Esophagus squamous epithelium (tissue), 5 donors: ENCODE measurements around the gene CDC42BPA. TPM values are rescaled to one million over a fixed set of nuclear protein-coding genes. Genes with fewer than 3 reads are reported as not detected.

Experiments
- DNase-seq: peaks from one replicate; lab custom pipeline; 2025; lab: John Stamatoyannopoulos, UW
- H3K27ac ChIP-seq, 4 donors: fragments of 200-600 bp; sonication (generic); one replicate each; pipeline ENCODE4 v1.5.1; 2016 to 2019; ENCODE audit warnings: mild to moderate bottlenecking in 1 of 4
- H3K27me3 ChIP-seq, 4 donors: fragments of 200-600 bp; sonication (generic); 1 replicate in 3 of 4; 2 replicates in 1 of 4; pipeline versions ENCODE4 v1.5.1 to v1.6.0; 2017 to 2021; ENCODE audit warnings: antibody characterized with exemption in 1 of 4
- H3K36me3 ChIP-seq, 3 donors: fragments of 200-600 bp; sonication (generic); one replicate each; pipeline ENCODE4 v1.5.1; 2016 to 2019
- H3K4me1 ChIP-seq, 3 donors: fragments of 200-600 bp; sonication (generic); one replicate each; pipeline ENCODE4 v1.5.1; 2017 to 2019
- H3K4me3 ChIP-seq, 4 donors: fragments of 200-600 bp; sonication (generic); 1 replicate in 3 of 4; 2 replicates in 1 of 4; pipeline ENCODE4 v1.5.1; 2016 to 2019; ENCODE audit warnings: mild to moderate bottlenecking in 2 of 4, moderate library complexity in 1 of 4
- H3K9me3 ChIP-seq, 3 donors: fragments of 200-600 bp; sonication (generic); one replicate each; pipeline ENCODE4 v1.5.1; 2016 to 2019
- POLR2A ChIP-seq, 4 donors: fragments of 450-650 bp; IDR thresholded peaks; one replicate each; pipeline ENCODE4 v1.6.1; 2017; ENCODE audit warnings: antibody characterized with exemption in 4 of 4, mild to moderate bottlenecking in 4 of 4, moderate library complexity in 3 of 4
- WGBS, 2 donors: methylation state at CpG; one replicate each; pipeline ENCODE4 v1.1.5; 2018; 5-methylcytosine and 5-hydroxymethylcytosine counted together
- intact Hi-C: fragments of 100-400 bp; cut with DNase I; formaldehyde crosslinking; loops from one replicate; pipeline ENCODE4 v1.15.0; 2022
- total RNA-seq, 4 donors: library from RNA; depleted of rRNA; stranded (reverse); fragments of >200 nt; gene quantifications; one replicate each; pipeline ENCODE4 v1.1.0, GENCODE V29; 2016
- TF ChIP-seq, protein P1 (sequence below), 6 experiments: fragments of 450-650 bp in 4 of 6; fragments of 200-600 bp in 2 of 6; sonication (generic) in 2 of 6; IDR thresholded peaks; one replicate each; pipeline ENCODE4 v1.5.1; 2016 to 2019; ENCODE audit warnings: antibody characterized with exemption in 6 of 6, mild to moderate bottlenecking in 4 of 6, moderate library complexity in 4 of 6
- donor health status: DM: yes; HTN: yes; CAD: no.

CDC42BPA gene
- total RNA-seq, 4 donors from 2014 or later: 4.3 to 33.6 (median 17.2) TPM

DNA sequence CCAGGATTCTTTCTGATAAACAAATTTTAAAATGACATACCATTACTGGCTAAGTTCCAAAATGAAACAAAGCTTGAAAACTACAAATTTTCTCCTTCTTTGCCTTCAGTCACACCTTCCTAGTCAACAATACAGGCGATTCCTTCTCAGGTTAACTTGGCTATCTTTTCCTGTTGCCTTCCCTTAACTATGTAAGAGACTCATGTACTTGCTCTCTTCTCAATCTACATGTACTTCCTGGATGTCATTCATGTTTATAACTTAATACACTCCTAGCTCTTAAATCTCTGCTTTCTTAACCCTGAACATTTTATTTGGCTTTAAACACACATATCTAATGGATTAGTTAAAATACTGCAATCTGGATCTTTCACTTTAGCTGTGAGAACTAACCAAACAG is 281.2 kb downstream of the CDC42BPA start:
- no peaks in the 10 kb centered on the region for H3K9me3 ChIP-seq
- H3K4me3 ChIP-seq: no peak overlapping the region
- H3K36me3 ChIP-seq: peaks cover 0 to 39% (median 0%) of the 10 kb centered on the region in 3 donors
- no peak overlapping the region for H3K27ac ChIP-seq
- intact Hi-C loops: no loop called here
- DNase-seq: no peak
- TF ChIP-seq POLR2A (IDR thresholded peaks at IDR 0.05): no peak
- TF ChIP-seq, protein P1, sequence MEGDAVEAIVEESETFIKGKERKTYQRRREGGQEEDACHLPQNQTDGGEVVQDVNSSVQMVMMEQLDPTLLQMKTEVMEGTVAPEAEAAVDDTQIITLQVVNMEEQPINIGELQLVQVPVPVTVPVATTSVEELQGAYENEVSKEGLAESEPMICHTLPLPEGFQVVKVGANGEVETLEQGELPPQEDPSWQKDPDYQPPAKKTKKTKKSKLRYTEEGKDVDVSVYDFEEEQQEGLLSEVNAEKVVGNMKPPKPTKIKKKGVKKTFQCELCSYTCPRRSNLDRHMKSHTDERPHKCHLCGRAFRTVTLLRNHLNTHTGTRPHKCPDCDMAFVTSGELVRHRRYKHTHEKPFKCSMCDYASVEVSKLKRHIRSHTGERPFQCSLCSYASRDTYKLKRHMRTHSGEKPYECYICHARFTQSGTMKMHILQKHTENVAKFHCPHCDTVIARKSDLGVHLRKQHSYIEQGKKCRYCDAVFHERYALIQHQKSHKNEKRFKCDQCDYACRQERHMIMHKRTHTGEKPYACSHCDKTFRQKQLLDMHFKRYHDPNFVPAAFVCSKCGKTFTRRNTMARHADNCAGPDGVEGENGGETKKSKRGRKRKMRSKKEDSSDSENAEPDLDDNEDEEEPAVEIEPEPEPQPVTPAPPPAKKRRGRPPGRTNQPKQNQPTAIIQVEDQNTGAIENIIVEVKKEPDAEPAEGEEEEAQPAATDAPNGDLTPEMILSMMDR (IDR thresholded peaks at IDR 0.05): no peak
- 80 to 81% methylated on average over 1 of the region's 1 CpG for WGBS, 2 donors
- H3K27me3 ChIP-seq: no peaks in the 10 kb centered on the region
- no peaks in the 10 kb centered on the region for H3K4me1 ChIP-seq

DNA sequence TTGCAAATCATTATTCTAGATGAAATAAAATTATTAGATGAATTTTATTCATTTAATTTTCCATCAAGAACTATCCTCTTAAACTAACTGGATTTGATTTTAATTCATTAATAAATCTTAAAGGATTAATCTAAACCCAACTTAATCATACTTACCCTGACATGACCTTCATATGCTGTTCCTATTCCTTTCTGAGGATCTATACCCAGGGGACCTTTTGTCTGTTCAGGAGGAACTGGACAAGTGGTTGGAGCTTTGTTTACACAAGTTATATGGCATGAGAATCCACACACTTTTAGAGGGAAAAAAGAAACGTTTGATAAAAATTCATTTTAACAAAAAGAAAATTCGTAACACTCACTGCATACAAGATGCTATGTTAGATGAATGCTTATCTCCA is 283.0 kb downstream of the CDC42BPA start:
- TF ChIP-seq, protein P1 (IDR thresholded peaks at IDR 0.05): no peak
- no peak for TF ChIP-seq POLR2A (IDR thresholded peaks at IDR 0.05)
- WGBS, 2 donors: 47 to 74% methylated on average over 2 of the region's 2 CpGs
- no peaks in the 10 kb centered on the region for H3K27me3 ChIP-seq
- no peaks in the 10 kb centered on the region for H3K9me3 ChIP-seq
- H3K36me3 ChIP-seq: peaks cover 0 to 49% (median 0%) of the 10 kb centered on the region in 3 donors
- no peak for DNase-seq
- H3K4me3 ChIP-seq: no peak overlapping the region
- no peaks in the 10 kb centered on the region for H3K4me1 ChIP-seq
- intact Hi-C loops: no loop called here
- H3K27ac ChIP-seq: no peak overlapping the region

DNA sequence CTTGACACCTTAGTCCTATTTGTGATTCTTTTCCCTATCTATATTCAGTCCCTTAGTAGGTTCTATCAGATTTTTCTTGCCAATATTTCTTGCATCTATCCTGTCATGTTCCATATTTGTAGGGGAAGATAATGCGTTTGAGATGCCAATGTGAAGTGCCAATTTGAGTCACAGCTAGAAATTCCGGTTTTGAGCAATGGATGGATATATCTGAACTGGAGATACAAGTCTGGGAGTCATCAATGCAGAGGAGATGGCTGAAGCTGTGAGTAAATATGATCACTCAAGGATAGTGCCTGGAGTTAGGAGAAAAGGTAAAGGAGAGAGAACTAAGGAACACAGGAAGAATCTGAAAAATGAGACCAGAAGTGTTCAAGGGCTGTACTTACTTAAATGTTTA is 284.4 kb downstream of the CDC42BPA start:
- DNase-seq: no peak
- H3K27me3 ChIP-seq: no peaks in the 10 kb centered on the region
- 60 to 69% methylated on average over 2 of the region's 2 CpGs for WGBS, 2 donors
- intact Hi-C loops: no loop called here
- H3K27ac ChIP-seq: no peak overlapping the region
- H3K4me3 ChIP-seq: no peak overlapping the region
- peaks cover 0 to 50% (median 0%) of the 10 kb centered on the region in 3 donors for H3K36me3 ChIP-seq
- TF ChIP-seq POLR2A (IDR thresholded peaks at IDR 0.05): no peak
- TF ChIP-seq, protein P1 (IDR thresholded peaks at IDR 0.05): no peak
- no peaks in the 10 kb centered on the region for H3K9me3 ChIP-seq
- H3K4me1 ChIP-seq: no peaks in the 10 kb centered on the region

DNA sequence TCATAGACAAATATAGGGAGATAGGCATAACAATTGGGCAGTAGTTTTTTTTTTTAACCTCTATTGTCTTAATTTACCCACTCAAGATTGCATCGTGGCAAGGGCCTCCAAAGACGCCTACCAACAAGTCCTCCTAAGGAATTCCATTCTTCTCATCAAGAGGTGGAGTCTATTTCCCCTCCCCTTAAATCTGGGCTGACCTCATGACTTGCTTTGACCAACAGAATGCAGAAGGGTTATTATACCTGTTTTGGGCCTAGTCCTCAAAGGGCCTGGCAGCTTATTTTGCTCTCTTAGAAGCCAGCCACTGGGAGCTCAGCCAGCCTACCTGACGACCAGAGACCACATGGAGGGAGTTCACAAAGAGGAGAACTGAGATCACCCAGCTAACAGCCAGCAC is 285.9 kb downstream of the CDC42BPA start:
- peaks cover 0 to 53% (median 0%) of the 10 kb centered on the region in 3 donors for H3K36me3 ChIP-seq
- H3K27me3 ChIP-seq: no peaks in the 10 kb centered on the region
- WGBS, 2 donors: 81 to 83% methylated on average over 2 to 3 of the region's 3 CpGs
- H3K27ac ChIP-seq: no peak overlapping the region
- no peaks in the 10 kb centered on the region for H3K4me1 ChIP-seq
- no peak for TF ChIP-seq POLR2A (IDR thresholded peaks at IDR 0.05)
- TF ChIP-seq, protein P1 (IDR thresholded peaks at IDR 0.05): no peak
- no peaks in the 10 kb centered on the region for H3K9me3 ChIP-seq
- intact Hi-C loops: no loop called here
- H3K4me3 ChIP-seq: no peak overlapping the region
- DNase-seq: no peak

DNA sequence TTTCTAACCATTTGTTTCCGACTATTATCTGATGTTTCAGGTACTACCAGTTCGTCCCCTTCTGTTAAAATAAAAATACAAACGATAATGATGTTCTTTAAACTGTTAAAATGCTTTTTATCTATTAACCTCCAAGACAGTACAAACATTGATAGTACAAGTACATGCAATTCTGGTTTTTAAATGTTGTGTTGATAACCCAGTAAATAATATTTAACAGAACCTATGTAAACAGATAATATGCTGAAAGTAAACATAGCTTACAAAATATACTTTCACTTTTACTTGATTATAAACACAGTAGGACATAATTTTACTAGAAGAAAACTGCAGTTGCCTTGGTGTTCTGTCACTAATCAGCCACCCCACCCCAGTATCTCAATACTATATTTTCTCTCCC is 301.3 kb downstream of the CDC42BPA start:
- intact Hi-C loops: no loop called here

More for the DNA sequence above, 301.3 kb downstream of the CDC42BPA start:
- Histone ChIP-seq H3K27ac (no peak overlapping the region), H3K27me3 (no peaks in the 10 kb centered on the region), H3K4me1 (no peaks in the 10 kb centered on the region), H3K4me3 (no peak overlapping the region), H3K36me3 (peaks cover 0 to 50% (median 0%) of the 10 kb centered on the region in 3 donors), H3K9me3 (no peaks in the 10 kb centered on the region)
- DNase-seq: no peak
- TF ChIP-seq, protein P1 (IDR thresholded peaks at IDR 0.05): no peak
- no peak for TF ChIP-seq POLR2A (IDR thresholded peaks at IDR 0.05)
- WGBS, 2 donors: 90 to 93% methylated on average over 3 of the region's 3 CpGs
